ENCODE results near the gene JADE2.

The JADE2 gene

DNA sequence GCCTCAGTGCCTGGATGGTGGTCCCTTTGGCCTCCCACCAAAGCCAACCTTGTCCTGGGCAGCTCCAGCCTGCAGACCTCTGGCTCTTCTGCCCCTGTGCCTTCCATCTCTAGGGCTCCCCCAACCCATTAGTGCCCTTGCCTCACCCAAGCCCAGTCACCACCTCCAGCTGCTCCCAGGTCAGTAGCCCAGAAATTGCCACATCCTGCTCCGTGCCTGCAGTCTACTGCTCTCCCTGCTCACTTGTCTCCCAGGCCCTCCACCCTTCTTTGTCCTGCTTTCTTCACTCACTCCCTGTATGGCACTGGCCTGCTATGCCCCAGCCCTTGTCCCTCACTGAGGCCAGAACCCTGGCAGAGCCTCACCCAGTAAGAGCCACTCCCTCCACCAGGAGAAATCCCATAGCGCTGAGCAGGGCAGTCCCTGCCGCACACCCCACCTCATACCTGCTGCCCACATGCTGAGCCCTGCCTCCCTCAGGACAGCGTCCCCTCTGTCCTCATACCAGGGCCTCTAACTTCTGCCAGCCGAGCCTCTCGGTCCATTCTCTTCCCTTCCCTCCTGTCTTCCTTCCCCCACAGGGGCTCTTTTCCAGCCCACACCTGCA, 44.4 kb downstream of the JADE2 start:
- DNase-seq (ENCODE audit: low read depth in 2 of 2), result no peak

DNA sequence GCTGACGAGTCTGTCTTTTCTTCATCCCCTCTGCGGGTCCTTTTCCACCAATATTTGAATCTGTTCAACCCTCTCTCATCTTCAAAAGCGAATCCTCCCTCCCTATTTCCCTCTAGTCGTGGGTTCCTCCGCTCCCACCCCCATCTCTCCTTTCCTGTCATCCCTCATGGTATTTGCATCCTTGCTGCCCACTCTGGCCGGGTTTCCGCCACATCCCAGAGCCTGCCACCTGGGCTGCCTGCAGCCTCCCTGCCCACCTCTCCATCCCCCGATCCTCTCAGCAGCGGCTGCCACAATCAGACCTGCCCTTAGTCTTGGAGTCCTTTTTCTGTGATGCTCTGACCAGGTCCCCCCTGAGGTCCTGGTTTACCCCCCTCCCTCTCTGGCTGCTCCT, 44.9 kb downstream of the JADE2 start:
- DNase-seq (ENCODE audit: low read depth in 2 of 2), result no peak

DNA sequence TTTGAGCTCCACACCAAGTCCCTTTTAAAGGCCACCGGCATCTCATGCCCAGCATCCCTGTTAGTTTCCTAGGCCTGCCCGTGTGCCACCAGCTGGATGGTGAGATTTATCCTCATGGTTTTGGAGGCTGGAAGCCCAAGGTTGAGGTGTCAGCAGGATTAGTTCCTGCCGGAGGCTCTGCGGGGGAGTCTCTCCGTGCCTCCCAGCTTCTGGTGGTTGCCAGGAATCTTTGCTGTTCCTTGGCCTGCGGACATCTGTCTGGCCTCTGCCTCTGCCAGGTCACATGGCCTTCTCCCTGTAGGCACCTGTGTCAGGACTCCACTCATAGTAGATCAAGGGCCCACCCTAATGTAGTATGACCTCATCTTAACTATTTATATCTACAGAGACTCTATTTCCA, 45.4 kb downstream of the JADE2 start:
- DNase-seq (ENCODE audit: low read depth in 2 of 2), result no peak

DNA sequence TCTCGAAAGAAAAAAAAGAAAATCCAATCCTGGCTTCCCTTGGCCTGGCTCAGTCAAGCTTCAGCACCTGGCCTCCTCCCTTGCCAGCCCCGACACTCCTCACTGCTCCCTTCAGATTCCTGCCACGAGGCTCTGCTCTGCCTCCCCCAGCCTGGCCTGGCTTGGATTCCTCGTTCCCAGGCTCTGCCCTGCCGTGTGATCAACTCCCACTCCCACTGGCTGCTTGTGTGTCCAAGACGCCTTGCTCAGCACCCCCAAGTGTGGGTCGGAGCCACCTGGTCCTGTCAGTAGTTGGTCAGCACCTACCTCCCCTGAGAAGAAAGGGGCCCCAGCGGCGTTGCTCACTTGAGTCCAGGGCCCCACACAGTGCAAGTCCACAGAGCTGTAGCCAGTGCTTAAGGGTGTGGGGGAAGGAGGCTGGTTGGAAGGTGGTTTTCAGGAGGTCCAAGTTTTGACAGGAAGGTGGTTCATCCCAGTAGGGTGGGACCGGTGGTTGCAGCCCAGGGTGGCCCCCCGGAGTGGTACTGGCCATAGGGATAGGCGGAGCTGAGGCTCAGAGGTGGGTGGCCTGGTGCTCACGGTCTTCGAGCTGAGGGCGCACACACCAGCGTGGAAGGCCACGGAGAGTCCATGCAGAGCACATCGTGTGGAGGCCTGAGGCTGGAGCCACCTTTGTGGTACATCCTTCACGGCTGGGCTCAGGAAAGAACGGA, 46.4 kb downstream of the JADE2 start:
- DNase-seq (ENCODE audit: low read depth in 2 of 2), result no peak

DNA sequence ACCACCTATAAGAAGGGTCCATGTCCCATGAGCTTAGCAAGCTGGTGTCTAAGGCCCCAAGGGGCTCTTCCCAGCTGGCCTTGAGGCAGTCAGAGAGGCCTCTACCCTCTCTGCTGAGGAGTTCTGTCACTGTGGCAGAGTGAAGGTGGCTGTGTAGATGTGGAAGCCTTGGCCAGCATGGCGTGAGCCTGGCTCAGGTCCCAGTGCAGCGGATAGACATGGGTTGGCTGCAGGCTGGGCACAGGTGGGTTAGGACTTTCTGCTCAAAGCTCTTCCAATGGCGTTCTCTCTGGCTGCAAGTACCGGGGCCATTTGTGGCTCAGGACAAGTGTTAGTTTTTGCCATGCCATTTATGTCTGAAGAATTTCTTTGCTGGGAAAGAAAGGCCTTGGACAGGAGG, 47.3 kb downstream of the JADE2 start:
- DNase-seq (ENCODE audit: low read depth in 2 of 2), result no peak

DNA sequence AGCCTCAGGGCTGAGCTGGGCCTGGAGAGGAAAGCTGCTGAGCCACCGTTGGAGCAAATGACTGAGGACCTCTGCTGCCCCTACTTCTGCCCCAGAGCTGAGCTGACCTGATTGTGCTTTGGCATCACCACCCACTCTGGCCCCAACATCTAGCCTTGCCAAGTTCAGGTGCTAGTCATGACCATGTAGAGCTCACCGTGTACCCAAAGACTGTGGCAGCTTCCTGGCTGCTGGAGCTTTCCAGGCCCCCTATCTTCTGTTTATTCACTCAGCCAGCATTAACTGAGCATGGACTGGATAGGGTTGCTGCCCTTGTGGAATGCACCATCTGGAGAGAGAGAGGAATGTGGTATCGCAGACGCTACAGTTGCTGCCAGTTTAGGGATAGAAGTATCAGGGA, 49.1 kb downstream of the JADE2 start:
- DNase-seq (ENCODE audit: low read depth in 2 of 2), result no peak

DNA sequence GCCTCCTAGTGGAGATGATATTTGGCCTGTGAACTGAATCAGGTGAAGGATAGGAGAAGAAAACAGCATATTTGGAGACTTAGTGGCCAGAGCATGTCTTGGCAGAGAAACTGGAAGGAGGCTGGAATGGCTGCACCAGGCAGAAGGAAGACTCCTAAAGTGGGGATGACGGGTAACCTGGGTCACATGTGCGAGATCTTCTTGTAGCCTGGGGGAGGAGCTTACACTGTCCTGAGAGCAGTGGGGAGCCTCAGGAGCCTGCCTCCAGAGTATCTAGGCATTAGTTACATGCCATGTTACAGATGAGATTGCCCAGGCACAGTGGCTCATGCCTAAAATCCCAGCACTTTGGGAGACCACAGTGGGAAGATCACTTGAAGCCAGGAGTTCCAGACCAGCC, 49.8 kb downstream of the JADE2 start:
- DNase-seq (ENCODE audit: low read depth in 2 of 2), result no peak

DNA sequence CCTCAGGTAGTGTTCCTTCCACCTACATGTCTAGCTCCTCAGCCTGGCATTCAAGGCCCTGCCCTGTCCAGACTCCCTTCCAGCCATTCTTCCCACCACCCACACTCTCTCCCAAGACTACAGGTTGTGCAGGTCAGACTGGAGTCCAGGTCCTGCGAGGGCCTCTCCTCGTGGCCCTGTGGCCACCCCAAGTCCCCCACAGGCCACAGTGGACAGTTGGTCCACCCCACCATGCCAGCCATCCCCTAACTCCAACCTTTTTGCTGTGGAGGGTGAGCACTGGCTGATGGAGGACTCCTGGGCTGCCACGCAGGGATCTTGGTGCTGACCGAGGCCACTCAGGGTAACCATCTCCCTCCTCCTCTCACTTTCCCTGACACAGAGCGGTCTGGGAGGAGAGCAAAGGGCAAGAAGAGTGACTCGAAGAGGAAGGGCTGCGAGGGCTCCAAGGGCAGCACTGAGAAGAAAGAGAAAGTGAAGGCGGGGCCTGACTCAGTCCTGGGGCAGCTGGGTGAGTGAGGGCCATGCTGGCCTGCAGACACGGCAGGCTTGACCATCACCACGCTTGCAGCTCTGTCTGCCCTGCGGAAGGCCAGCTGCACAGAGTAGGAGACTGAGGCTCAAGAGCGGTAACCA, 51.0 kb downstream of the JADE2 start:
- no peak for DNase-seq (ENCODE audit: low read depth in 2 of 2)

DNA sequence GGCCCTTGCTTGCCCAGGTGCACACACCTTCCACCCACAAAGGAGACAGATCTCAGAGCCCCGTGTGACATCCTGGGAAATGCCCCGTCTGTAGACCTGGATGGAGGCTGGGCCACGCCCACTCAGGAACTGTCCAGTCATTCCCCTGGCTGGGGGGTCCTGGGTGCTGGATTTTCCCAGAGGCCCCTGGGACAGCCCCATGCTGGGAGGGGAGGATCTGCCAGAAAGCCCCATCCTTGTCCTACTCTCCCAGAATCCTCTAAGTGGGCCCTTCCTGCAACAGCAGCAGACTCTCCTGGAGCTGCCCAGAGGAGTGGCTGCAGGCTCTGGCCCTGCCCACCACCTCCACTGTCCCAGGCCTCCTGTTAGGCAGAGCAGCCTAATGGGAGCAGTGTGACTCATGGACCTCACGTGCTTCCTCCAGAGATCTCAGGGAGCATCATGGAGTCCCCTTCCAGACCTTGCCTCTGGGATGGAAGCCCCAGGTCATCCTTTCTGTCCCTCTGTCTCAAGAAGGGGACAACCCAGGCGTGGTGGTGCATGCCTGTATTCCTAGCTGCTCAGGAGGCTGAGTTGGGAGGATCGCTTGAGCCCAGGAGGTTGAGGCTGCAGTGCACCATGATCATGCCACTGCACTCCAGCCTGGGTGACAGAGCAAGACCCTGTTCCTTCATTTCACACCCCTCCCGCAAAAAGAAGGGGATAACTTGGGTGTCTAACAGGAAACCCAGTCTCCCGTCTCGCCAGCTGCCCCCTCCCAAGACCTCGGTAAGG, 51.7 kb downstream of the JADE2 start:
- no peak for DNase-seq (ENCODE audit: low read depth in 2 of 2)

DNA sequence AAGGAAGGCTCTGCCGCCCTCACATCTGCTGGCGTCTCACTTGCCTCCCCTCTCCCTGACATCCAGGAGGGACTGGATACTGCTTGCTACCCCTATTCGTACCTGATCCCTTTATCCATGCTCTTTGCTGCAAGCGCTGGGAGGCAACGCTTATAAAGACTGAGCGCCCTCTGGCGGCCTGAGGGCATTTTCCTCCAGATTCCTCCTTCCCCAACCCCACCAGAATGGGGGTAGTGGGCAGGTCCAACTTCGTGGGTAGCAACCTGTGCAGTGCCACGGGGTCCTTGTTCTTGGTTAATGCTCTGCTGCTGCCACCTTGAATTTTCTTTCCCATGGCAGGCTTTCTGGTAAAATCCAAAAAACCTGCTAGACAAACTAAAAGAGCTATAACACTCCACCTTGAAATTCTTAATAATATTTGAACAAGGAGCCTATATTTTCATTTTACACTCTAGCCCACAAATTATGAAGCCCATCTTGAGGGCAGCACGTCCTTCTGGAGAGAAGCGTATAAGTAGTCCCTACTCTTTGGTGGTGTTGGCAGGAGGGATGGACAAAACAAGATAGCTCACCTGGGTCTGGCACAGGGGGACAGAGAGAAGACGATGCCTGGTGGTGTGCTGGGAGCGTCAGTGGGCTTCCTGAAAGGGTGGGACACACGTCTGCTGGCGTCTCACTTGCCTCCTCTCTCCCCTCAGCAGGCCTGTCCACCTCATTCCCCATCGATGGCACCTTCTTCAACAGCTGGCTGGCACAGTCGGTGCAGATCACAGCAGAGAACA, 52.5 kb downstream of the JADE2 start:
- peak; percentile 42 to 60 for DNase-seq (ENCODE audit: low read depth in 2 of 2)

DNA sequence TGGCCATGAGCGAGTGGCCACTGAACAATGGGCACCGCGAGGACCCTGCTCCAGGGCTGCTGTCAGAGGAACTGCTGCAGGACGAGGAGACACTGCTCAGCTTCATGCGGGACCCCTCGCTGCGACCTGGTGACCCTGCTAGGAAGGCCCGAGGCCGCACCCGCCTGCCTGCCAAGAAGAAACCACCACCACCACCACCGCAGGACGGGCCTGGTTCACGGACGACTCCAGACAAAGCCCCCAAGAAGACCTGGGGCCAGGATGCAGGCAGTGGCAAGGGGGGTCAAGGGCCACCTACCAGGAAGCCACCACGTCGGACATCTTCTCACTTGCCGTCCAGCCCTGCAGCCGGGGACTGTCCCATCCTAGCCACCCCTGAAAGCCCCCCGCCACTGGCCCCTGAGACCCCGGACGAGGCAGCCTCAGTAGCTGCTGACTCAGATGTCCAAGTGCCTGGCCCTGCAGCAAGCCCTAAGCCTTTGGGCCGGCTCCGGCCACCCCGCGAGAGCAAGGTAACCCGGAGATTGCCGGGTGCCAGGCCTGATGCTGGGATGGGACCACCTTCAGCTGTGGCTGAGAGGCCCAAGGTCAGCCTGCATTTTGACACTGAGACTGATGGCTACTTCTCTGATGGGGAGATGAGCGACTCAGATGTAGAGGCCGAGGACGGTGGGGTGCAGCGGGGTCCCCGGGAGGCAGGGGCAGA, 53.3 kb downstream of the JADE2 start:
- no peak for DNase-seq (ENCODE audit: low read depth in 2 of 2)

DNA sequence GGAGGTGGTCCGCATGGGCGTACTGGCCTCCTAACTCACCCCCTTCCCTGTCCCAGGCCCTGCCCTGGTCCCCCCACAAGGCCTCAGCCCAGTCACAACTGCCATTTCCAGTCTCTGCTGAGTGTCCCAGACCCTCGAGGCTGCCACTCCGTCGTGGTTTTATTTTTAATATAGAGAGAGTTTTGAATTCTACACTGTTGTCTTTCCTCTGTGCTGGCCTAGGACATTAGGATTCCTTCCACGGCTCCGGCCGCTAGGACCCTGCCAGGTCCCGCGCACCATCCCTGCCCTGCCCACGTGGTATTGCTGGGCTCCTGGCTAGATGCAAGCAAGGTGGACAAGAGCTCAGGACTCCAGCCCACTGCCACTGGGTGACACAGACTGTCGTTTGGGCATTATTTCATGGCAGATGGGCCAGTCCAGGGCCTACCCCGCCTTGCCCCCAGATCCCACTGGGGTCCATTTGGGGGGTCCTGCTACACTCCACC, 53.9 kb downstream of the JADE2 start:
- no peak for DNase-seq (ENCODE audit: low read depth in 2 of 2)

DNA sequence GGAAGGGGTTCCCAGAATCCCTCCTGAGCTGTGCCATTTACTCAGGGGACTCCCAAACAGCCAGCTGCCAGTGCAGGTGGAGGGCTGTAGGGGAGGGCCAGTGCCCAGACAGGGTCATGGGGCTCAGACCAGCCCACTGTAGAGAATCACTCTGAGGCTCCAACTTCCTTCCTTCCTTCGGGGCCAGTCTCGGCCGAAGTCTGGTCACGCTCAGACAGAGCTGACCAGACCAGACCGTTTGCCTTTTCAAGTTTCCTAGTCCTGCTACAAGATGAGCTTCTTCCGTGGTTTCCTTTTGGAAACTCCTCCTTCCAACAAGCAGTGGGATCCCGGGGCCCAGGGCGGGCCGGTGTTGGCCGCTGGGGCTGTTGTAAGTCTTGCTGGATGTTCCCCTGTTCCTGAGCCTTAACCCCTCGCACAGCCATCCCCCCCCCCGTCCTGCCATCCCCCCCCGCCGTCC, 54.6 kb downstream of the JADE2 start:
- no peak for DNase-seq (ENCODE audit: low read depth in 2 of 2)

DNA sequence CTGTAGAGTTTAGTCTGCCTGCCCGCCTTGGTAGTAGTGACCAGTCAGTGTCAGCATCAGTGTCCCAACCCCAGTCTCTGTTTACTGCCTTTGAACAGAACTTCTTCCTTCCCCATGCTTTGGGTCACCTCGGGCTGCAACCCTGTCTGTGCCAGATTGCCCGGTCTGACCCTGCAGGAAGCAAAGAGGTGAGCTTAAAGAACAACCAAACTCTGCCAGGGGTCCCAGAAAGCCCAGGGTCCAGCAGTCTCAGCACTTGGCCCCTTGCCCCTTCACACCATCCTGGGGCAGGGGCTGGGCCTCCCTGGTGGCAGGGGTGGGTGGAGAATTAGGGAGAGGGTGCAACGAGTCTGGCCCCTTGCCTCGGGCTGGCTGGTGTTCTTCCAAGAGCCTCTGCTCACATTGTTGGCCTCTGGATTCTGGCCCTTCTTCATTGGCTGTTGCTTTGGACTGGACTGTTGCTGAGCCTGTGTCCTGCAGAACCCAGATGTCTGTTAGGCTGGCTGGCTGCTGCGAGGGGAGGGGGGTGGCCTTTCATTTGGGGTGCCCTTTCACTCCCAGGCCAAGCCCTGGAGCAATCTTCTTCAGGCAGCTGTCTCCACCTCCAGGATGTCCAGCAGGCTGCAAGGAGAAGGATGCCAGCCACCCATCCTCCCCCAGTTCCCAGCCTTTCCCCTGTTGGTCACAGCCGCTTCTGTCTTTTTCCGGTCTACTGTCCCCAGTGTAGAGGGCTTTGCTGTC, 55.9 kb downstream of the JADE2 start:
- no peak for DNase-seq (ENCODE audit: low read depth in 2 of 2)

DNA sequence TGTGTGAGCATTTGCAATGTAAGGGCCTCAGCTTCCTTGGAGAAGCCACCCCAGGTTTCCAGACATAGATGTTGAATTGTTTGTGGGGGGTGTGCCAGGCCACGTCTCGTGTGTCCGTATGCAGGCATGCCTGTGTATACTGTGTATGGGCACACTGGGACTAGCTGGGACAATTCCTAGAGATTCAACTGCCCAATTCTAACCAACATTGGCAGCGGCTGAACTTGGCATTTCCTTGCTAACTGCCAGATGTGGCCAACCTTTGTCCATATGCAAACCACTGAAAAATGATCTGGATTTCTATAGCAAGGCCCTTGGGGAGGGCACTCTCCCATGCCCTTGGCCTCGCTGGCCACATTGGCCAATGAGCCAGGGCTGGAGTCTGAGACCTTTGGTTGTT, 56.8 kb downstream of the JADE2 start:
- DNase-seq (ENCODE audit: low read depth in 2 of 2), result no peak

DNA sequence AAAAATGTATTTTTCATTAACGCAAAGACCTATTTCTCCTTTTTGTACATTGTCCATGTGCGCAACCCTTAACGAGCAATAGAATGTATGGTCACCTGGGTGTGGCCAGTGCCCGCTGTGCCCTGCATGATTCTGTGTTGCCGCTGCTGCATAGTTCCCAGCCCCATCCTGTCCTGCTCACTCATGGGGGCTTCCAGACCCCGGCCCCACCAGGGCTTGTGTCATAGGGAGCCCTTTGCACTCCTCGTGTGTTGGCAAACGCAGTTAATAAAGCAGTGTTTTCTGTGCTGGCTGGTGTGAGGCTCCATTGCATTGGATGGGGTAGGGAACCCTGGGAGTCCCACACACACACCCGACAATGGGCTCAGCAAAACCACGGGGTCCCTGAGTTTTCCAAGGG, 57.5 kb downstream of the JADE2 start:
- DNase-seq (ENCODE audit: low read depth in 2 of 2), result no peak

DNA sequence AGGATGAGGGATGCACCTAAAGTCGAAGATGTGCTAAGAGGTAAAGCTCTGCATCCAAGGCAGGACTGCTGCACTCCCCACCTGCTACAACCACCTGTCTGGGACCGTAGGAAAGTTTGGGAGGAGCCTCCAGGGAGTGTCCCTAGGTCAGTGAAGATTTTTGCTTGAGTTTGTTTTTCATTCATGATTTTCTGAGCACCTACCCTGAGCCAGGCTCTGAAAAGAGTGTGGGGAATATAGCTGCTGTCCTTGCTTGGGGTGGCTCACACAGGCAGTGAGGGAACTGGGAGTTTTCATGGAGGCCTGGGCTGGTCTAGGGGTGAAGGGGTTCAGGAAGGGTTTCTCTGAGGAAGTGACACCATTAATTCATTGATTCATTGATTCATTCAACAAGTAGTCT, 58.3 kb downstream of the JADE2 start:
- no peak for DNase-seq (ENCODE audit: low read depth in 2 of 2)

DNA sequence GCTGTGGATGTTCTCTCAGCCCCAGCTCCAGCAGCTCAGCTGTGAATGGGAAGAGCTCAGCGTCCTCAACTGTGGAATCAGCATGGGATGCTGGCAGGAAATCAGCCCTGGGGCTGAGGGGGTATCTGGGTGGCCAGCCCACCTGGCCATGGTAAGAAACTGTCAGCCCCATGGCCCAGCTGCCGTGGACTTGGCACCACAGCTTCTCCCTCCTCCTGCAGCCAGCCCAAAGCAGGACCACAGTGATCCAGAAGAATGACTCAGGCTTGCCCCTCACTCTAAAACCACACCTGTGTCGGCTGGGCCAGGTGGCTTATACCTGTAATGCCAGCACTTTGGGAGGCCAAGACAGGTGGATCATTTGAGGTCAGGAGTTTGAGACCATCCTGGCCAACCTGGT, 59.2 kb downstream of the JADE2 start:
- DNase-seq (ENCODE audit: low read depth in 2 of 2), result no peak

DNA sequence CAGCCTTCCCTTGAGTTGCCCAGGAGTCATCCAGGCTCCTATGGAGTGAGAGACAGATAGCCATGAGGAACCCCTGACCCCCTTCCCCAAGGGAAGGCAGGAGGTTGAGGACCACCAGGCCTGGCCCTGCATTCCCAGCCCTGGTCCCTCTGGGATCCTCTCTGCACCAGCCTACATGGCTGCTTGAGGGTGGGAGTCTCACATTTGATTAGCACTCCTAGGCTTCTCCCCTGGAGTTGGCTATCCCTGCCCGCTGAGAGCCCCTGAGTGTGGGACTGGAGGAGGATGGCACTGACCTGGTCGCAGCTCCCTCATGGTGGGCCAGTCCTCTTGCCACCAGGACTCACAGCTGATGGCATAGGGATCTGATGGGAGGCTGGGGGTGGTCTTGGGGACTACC, 60.5 kb downstream of the JADE2 start:
- no peak for DNase-seq (ENCODE audit: low read depth in 2 of 2)

DNA sequence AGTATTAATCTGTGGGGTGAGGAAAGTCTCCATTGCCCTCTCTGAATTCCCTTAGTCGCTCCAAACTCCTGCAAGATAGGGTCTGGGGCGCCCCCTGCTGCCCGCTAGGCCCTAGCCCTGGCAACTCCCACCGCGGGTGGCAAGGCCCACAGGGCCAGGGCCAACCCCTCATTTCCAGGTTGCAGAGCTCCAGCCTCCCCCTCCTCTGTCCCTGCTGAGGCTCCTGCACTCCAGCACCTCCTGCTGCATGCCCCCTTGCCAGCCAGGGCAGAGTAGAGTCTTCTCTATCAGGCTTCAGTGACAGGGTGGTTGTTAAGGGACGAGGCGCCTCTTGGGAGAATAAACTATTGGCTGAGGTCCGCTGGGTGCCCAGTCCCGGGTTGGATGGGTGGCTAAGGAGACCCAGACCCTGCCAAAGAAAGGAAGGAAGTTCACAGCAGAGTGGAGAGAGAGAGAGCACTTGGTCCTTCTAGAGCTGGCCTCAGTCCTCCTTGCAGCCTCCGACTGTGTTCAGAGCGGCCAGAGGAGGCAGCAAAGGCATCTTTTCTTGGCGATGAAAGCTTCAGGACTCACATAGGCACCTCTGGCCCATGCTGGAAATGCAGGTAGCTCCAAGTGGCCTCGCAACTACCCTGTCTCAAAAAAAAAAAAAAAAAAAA, 61.5 kb downstream of the JADE2 start:
- DNase-seq (ENCODE audit: low read depth in 2 of 2), result peak; percentile 60 to 62

Measured in activated CD8-positive, alpha-beta memory T cell treated with anti-CD3 and anti-CD28 coated beads for 4 hours (primary cell).